OCI-LY7 (cell line): ENCODE results near the gene CMSS1.

Experiments used
- EZH2phosphoT487 ChIP-seq: fragments of 200-600 bp; sonication (generic); IDR thresholded peaks from 2 replicates; pipeline ENCODE4 v1.6.1; 2018; ENCODE audit warnings: low read depth, borderline replicate concordance, mild to moderate bottlenecking, mixed run types, antibody characterized with exemption, low read length, moderate library complexity, mixed read lengths
- TF ChIP-seq, protein P1 (sequence below): fragments of 200-600 bp; sonication (generic); conservative IDR thresholded peaks from 2 replicates; pipeline ENCODE4 v1.5.1; 2014; ENCODE audit warnings: mild to moderate bottlenecking, antibody characterized with exemption, low read length, moderate library complexity, mixed read lengths

DNA sequence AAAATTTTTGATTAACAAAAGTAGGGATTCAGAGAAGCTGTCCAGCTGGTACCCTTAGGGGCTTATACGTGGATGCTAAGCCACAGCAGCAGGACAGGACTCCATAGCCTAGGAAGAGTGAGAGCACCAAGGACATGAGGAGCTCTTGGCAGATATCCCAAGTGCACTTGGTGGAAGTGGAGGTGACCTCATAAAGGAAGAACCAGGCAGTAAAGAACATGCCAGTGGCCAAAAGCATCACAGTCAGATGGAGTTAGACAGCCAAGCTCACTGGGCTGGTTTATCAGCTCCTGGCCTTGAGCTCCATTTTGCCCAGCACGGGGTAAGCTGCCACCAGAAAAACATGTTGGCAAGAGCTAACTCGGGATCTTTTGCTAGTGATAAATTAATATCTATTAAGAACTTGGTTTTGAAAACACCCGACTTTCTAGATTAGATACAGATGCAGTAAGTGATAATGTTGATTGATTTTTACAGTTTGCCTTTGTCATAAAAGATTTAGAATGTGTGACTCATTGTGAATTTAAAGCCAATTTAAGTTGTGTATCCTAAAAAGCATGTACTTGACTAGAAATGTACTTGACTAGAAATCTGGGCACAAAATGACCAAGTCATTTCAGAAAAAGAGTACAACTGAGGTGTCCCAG, 108.0 kb downstream of the CMSS1 start:
- TF ChIP-seq, protein P1, sequence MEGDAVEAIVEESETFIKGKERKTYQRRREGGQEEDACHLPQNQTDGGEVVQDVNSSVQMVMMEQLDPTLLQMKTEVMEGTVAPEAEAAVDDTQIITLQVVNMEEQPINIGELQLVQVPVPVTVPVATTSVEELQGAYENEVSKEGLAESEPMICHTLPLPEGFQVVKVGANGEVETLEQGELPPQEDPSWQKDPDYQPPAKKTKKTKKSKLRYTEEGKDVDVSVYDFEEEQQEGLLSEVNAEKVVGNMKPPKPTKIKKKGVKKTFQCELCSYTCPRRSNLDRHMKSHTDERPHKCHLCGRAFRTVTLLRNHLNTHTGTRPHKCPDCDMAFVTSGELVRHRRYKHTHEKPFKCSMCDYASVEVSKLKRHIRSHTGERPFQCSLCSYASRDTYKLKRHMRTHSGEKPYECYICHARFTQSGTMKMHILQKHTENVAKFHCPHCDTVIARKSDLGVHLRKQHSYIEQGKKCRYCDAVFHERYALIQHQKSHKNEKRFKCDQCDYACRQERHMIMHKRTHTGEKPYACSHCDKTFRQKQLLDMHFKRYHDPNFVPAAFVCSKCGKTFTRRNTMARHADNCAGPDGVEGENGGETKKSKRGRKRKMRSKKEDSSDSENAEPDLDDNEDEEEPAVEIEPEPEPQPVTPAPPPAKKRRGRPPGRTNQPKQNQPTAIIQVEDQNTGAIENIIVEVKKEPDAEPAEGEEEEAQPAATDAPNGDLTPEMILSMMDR: no peak
- no peak for TF ChIP-seq EZH2phosphoT487
